Keratinocyte (primary cell): Measurements from ENCODE around the gene VPS33B. TPM values are rescaled to one million over a fixed set of nuclear protein-coding genes. Genes with fewer than 3 reads are reported as not detected.
"Not testable (repeated sequence)": the region's sequence is repeated elsewhere in the genome, so short reads cannot be mapped to it uniquely, and the experiment has no call there.

Source experiments
- DNase-seq: peaks from one replicate; pipeline ENCODE4 v3.0.0-alpha.2; 2011; ENCODE audit warnings: low read depth, missing footprints, low spot score
- FAIRE-seq: peaks from 2 replicates; lab custom pipeline; 2011; peaks lifted over from hg19 to GRCh38; lab: Jason Lieb, UNC
- H2AFZ ChIP-seq: 2 replicates; pipeline ENCODE4 v1.6.0; 2012; ENCODE audit warnings: low read length, control low read depth, inconsistent platforms; ENCODE audit not compliant: control insufficient read depth
- H3K27ac ChIP-seq: 2 replicates; pipeline ENCODE4 v1.5.1; 2011; ENCODE audit warnings: low read length; ENCODE audit not compliant: control insufficient read depth, insufficient read depth
- H3K27me3 ChIP-seq: 3 replicates; pipeline ENCODE4 v1.6.0; 2011; ENCODE audit warnings: low read length; ENCODE audit not compliant: control insufficient read depth, insufficient read depth; ENCODE audit errors: extremely low read depth
- H3K36me3 ChIP-seq, 2 experiments: 2 replicates in 1 of 2; 3 replicates in 1 of 2; pipeline ENCODE4 v1.5.1; 2011; ENCODE audit warnings: low read length in 2 of 2, mild to moderate bottlenecking in 1 of 2; ENCODE audit not compliant: control insufficient read depth in 2 of 2, insufficient read depth in 2 of 2; ENCODE audit errors: extremely low read depth in 1 of 2
- H3K4me1 ChIP-seq: 3 replicates; pipeline ENCODE4 v1.5.1; 2011; ENCODE audit warnings: low read length; ENCODE audit not compliant: control insufficient read depth, insufficient read depth; ENCODE audit errors: extremely low read depth
- H3K4me2 ChIP-seq: 3 replicates; pipeline ENCODE4 v1.6.0; 2011; ENCODE audit warnings: low read depth, low read length; ENCODE audit not compliant: control insufficient read depth, insufficient read depth; ENCODE audit errors: extremely low read depth
- H3K4me3 ChIP-seq, 3 experiments: fragments of 200-600 bp in 1 of 3; sonication (generic) in 1 of 3; 2 replicates in 2 of 3; 3 replicates in 1 of 3; pipeline ENCODE4 v1.5.1; 2011 to 2016; ENCODE audit warnings: low read length in 3 of 3, mild to moderate bottlenecking in 3 of 3, control low read depth in 2 of 3, inconsistent platforms in 1 of 3, low read depth in 1 of 3, mixed read lengths in 1 of 3, mixed run types in 1 of 3, moderate library complexity in 1 of 3; ENCODE audit not compliant: control insufficient read depth in 2 of 3, insufficient read depth in 2 of 3; ENCODE audit errors: extremely low read depth in 1 of 3
- H3K79me2 ChIP-seq: 2 replicates; pipeline ENCODE4 v1.6.0; 2012; ENCODE audit warnings: low read length; ENCODE audit not compliant: control insufficient read depth, insufficient read depth
- H3K9ac ChIP-seq: 3 replicates; pipeline ENCODE4 v1.6.0; 2011; ENCODE audit warnings: low read length; ENCODE audit not compliant: control insufficient read depth, insufficient read depth; ENCODE audit errors: extremely low read depth
- H3K9me1 ChIP-seq: 3 replicates; pipeline ENCODE4 v1.6.0; 2011; ENCODE audit warnings: low read length; ENCODE audit not compliant: control insufficient read depth, insufficient read depth; ENCODE audit errors: extremely low read depth
- H3K9me3 ChIP-seq: 2 replicates; pipeline ENCODE4 v1.5.1; 2012; ENCODE audit warnings: low read depth, low read length; ENCODE audit not compliant: control insufficient read depth
- H4K20me1 ChIP-seq: 3 replicates; pipeline ENCODE4 v1.6.0; 2011; ENCODE audit warnings: low read length; ENCODE audit not compliant: control insufficient read depth, insufficient read depth; ENCODE audit errors: extremely low read depth
- CTCF ChIP-seq, 3 experiments: IDR thresholded peaks in 1 of 3; conservative IDR thresholded peaks in 1 of 3; optimal IDR thresholded peaks in 1 of 3; 2 replicates in 2 of 3; 3 replicates in 1 of 3; pipeline versions ENCODE3 to v1.5.1; 2011; ENCODE audit warnings: low read length in 3 of 3, mild to moderate bottlenecking in 3 of 3, moderate library complexity in 2 of 3, control low read depth in 1 of 3, inconsistent platforms in 1 of 3; ENCODE audit not compliant: insufficient read depth in 2 of 3; ENCODE audit errors: extremely low read depth in 1 of 3
- EZH2 ChIP-seq: IDR thresholded peaks from one replicate; pipeline ENCODE4 v1.6.1; 2012; ENCODE audit warnings: inconsistent platforms, mild to moderate bottlenecking, low read length, moderate library complexity
- dilution Hi-C: fragments of 300-500 bp; cut with MboI; formaldehyde crosslinking; loops from one replicate; pipeline ENCODE4 v1.7.0; 2020; ENCODE audit warnings: low sequenced_read_pairs; ENCODE audit not compliant: extremely low pct_ligation_motif_present
- polyA plus RNA-seq, 5 experiments: library from polyadenylated mRNA; depleted of rRNA in 3 of 5; stranded (reverse) in 3 of 5; stranded (forward) in 1 of 5; unstranded in 1 of 5; fragments of >200 nt; gene quantifications; 1 replicate in 1 of 5; 2 replicates in 3 of 5; 3 replicates in 1 of 5; pipeline versions ENCODE4 v1.2.1 to v1.2.3, GENCODE V29; 2011 to 2012; ENCODE audit warnings: missing spikeins in 2 of 5, low read depth in 1 of 5, low replicate concordance in 1 of 5

The VPS33B gene
- polyA plus RNA-seq, 1 donor (not counting 4 experiments of a cell fraction or from before 2014, with no cell fraction given) = 20.2 TPM

- no peak overlapping the region for H2AFZ ChIP-seq
- no peak for FAIRE-seq
- no peaks in the 10 kb centered on the region for H3K9me1 ChIP-seq
- H3K27me3 ChIP-seq = no peaks in the 10 kb centered on the region
- no peak for DNase-seq
- peaks cover 9% of the 10 kb centered on the region for H3K4me1 ChIP-seq
- H3K36me3 ChIP-seq = peaks cover 17 to 19% of the 10 kb centered on the region in 2 experiments
- H3K4me3 ChIP-seq = no peak overlapping the region
- peaks cover 45% of the 10 kb centered on the region for H3K79me2 ChIP-seq
- no peak overlapping the region for H3K27ac ChIP-seq
- TF ChIP-seq EZH2 (no peak), CTCF (optimal IDR thresholded peaks at IDR 0.05 in 1 of 3, IDR thresholded peaks at IDR 0.05 in 1 of 3, conservative IDR thresholded peaks at IDR 0.05 in 1 of 3; ENCODE audit: extremely low read depth in 1 of 3, insufficient read depth in 2 of 3, low read length in 3 of 3) (no peak)
- H3K9ac ChIP-seq = no peak overlapping the region
- no peak overlapping the region for H3K4me2 ChIP-seq
- H3K9me3 ChIP-seq = no peaks in the 10 kb centered on the region
- H4K20me1 ChIP-seq = no peaks in the 10 kb centered on the region
- dilution Hi-C loops = no loop called here
Observed at GRCh38 chr15:91017716-91018115, 4.7 kb downstream of the VPS33B start.

- not testable (repeated sequence) for FAIRE-seq, DNase-seq
- H3K36me3 ChIP-seq = peaks cover 17 to 30% of the 10 kb centered on the region in 2 experiments
Observed at GRCh38 chr15:91013701-91014100, 8.7 kb downstream of the VPS33B start.

GRCh38 chr15:91007266-91007665 is 15.1 kb downstream of the VPS33B start:
- H3K9me1 ChIP-seq = no peaks in the 10 kb centered on the region
- dilution Hi-C loops = no loop called here
- H3K36me3 ChIP-seq = peaks cover 35 to 44% of the 10 kb centered on the region in 2 experiments
- DNase-seq (no peak), FAIRE-seq (no peak)
- no peaks in the 10 kb centered on the region for H3K9me3 ChIP-seq
- no peaks in the 10 kb centered on the region for H4K20me1 ChIP-seq
- H3K27ac ChIP-seq = no peak overlapping the region
- no peak overlapping the region for H3K9ac ChIP-seq
- no peak for TF ChIP-seq CTCF (optimal IDR thresholded peaks at IDR 0.05 in 1 of 3, IDR thresholded peaks at IDR 0.05 in 1 of 3, conservative IDR thresholded peaks at IDR 0.05 in 1 of 3; ENCODE audit: extremely low read depth in 1 of 3, insufficient read depth in 2 of 3, low read length in 3 of 3)
- no peak for TF ChIP-seq EZH2
- no peaks in the 10 kb centered on the region for H3K4me1 ChIP-seq
- no peaks in the 10 kb centered on the region for H3K27me3 ChIP-seq
- H3K4me2 ChIP-seq = no peak overlapping the region
- H3K79me2 ChIP-seq = no peaks in the 10 kb centered on the region
- H2AFZ ChIP-seq = no peak overlapping the region
- no peak overlapping the region for H3K4me3 ChIP-seq

More at GRCh38 chr15:91013701-91014100, 8.7 kb downstream of the VPS33B start:
- H3K9me3 ChIP-seq, H3K9ac ChIP-seq, H3K4me2 ChIP-seq, H3K4me1 ChIP-seq, H3K27me3 ChIP-seq, H3K27ac ChIP-seq, H4K20me1 ChIP-seq, H2AFZ ChIP-seq, H3K9me1 ChIP-seq, dilution Hi-C loops, H3K4me3 ChIP-seq: not testable (repeated sequence)
- H3K79me2 ChIP-seq = peaks cover 21% of the 10 kb centered on the region
